Kidney epithelial cell (primary cell): ENCODE measurements around the gene GYPC. TPM values are rescaled to one million over a fixed set of nuclear protein-coding genes. Genes with fewer than 3 reads are reported as not detected.

Experiments used
- DNase-seq: peaks from one replicate; pipeline ENCODE4 v3.0.0-alpha.2; 2010; ENCODE audit warnings: low read depth
- H3K27me3 ChIP-seq: 2 replicates; pipeline ENCODE4 v1.6.0; 2011; ENCODE audit warnings: low read length; ENCODE audit not compliant: control insufficient read depth, insufficient read depth
- H3K36me3 ChIP-seq: 2 replicates; pipeline ENCODE4 v1.5.1; 2011; ENCODE audit warnings: low read length; ENCODE audit not compliant: control insufficient read depth, insufficient read depth
- H3K4me3 ChIP-seq: 2 replicates; pipeline ENCODE4 v1.5.1; 2011; ENCODE audit warnings: low read depth, mild to moderate bottlenecking, control low read depth, low read length
- total RNA-seq: library from RNA; depleted of rRNA; stranded (reverse); fragments of >200 nt; gene quantifications from 2 replicates; pipeline ENCODE4 v1.2.3, GENCODE V29; 2015
- TF ChIP-seq, protein P1 (sequence below): IDR thresholded peaks from 2 replicates; pipeline ENCODE4 v1.5.1; 2011; ENCODE audit warnings: mild to moderate bottlenecking, moderate library complexity, low read length, control low read depth, inconsistent platforms; ENCODE audit not compliant: insufficient read depth, poor library complexity, severe bottlenecking

The GYPC gene
- total RNA-seq, 1 donor from 2014 or later = 127 TPM

DNA sequence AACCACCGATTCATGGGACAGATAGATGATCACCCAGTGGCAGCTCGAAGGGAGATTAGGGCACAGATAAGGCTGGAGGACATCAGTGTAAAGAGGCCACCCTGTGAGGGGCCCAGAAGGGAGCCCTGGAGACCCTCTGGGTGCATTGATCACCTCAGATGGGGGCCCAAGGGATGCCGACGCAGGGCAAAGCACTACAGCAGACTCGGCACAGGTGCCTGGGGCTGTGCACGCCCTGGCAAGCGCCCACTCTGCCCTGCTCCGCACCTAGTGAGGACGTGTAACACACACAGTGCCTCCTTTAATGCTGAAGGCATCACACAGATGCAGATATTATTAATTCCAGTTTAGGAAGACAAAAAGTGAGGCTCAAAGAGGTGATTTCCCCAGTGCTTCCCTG is 9.5 kb downstream of the GYPC start:
- Histone ChIP-seq H3K36me3 (no peaks in the 10 kb centered on the region), H3K4me3 (no peak overlapping the region), H3K27me3 (no peaks in the 10 kb centered on the region)
- no peak for DNase-seq
- TF ChIP-seq, protein P1, sequence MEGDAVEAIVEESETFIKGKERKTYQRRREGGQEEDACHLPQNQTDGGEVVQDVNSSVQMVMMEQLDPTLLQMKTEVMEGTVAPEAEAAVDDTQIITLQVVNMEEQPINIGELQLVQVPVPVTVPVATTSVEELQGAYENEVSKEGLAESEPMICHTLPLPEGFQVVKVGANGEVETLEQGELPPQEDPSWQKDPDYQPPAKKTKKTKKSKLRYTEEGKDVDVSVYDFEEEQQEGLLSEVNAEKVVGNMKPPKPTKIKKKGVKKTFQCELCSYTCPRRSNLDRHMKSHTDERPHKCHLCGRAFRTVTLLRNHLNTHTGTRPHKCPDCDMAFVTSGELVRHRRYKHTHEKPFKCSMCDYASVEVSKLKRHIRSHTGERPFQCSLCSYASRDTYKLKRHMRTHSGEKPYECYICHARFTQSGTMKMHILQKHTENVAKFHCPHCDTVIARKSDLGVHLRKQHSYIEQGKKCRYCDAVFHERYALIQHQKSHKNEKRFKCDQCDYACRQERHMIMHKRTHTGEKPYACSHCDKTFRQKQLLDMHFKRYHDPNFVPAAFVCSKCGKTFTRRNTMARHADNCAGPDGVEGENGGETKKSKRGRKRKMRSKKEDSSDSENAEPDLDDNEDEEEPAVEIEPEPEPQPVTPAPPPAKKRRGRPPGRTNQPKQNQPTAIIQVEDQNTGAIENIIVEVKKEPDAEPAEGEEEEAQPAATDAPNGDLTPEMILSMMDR = no peak

- Histone ChIP-seq H3K4me3 (no peak overlapping the region), H3K36me3 (no peaks in the 10 kb centered on the region), H3K27me3 (no peaks in the 10 kb centered on the region)
- DNase-seq = no peak
- TF ChIP-seq, protein P1 = no peak
These were observed 12.3 kb downstream of the GYPC start for GRCh38 chr2:126668254-126668653.

DNA sequence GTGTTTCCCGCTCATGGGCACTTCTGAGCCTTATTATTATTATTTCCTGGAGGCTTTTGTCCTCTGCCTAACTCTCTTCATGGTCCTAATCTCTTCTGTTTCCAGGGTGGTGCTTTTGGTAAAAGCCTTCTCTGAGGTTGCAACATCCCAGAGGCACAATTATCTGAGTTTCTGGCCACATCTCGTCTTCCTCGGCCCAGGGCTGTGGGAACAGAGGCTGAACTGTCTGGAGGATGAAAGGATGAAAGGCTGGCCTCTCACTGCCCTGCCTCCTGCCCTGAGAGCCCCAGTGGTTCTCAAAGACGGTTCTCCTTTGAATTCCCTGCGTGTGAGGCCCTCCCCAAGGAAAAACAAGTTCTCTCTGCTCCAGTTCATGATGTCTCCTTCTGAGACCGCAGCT is 13.8 kb downstream of the GYPC start:
- TF ChIP-seq, protein P1 = no peak
- Histone ChIP-seq H3K27me3 (no peaks in the 10 kb centered on the region), H3K4me3 (no peak overlapping the region), H3K36me3 (no peaks in the 10 kb centered on the region)
- DNase-seq = no peak

DNA sequence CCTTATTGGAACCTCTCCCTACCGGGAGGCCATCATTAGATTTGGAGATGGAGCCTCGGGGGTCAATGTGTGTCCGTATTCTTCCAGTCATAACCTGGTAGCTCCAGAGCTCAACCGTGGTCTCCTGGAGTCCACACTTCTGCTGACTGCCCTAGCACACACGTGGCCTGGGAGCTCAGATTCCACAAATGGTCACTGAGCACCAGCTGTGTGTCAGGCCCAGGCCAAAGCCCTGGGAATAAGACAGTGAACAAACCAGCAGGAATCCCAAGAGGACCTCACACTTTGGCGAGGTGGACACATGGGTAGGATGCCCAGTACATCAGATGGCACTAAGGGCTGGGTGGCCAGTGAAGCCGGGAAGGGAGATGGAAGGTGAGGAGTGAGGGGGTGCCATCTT is 15.5 kb downstream of the GYPC start:
- Histone ChIP-seq H3K36me3 (no peaks in the 10 kb centered on the region), H3K27me3 (no peaks in the 10 kb centered on the region), H3K4me3 (no peak overlapping the region)
- TF ChIP-seq, protein P1 = no peak
- DNase-seq = no peak

DNA sequence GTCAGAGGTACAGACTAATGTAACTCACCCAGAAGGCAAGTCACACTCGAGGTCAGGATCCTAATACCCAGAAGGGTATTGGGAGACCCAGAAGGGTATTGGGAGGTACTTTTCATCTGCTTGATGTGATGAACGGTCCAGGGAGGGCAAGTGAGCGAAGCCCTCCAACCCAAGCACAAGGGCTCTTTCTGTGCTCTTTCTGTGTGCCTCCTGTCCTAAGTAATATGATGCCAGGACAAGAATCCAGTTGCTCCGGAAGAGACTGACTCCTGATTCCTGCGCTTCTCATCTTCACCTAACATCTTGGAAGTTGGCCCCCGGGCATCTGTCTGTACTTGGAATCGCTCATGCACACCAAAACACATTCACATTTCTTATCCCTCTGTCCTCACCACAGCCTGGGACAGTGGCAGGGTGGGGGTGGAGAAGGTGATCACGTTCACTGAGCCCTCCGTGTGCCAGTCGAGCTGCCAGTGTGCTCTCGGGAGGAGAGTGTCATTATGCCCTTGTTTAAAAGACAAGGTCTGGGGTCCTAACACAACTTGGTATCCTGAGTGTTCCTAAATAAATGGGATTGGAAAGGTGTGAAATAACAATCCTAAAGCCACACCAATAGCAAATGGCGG is 17.1 kb downstream of the GYPC start:
- no peaks in the 10 kb centered on the region for H3K27me3 ChIP-seq
- no peak for DNase-seq
- no peaks in the 10 kb centered on the region for H3K36me3 ChIP-seq
- TF ChIP-seq, protein P1 = no peak
- no peak overlapping the region for H3K4me3 ChIP-seq
